A673 (cell line): ENCODE measurements around the gene DDX20.

ENCODE experiments used
- EZH2 ChIP-seq: fragments of 200-600 bp; sonication (generic); IDR thresholded peaks from 2 replicates; pipeline ENCODE4 v1.6.1; 2017; ENCODE audit warnings: borderline replicate concordance, low read depth, mild to moderate bottlenecking, mixed read lengths, antibody characterized with exemption, low read length; ENCODE audit not compliant: poor library complexity, severe bottlenecking
- TF ChIP-seq, protein P1 (sequence below): fragments of 300-800, 200-600 bp; sonication (generic); conservative IDR thresholded peaks from 2 replicates; pipeline ENCODE4 v1.5.1; 2017; ENCODE audit warnings: low read depth, mild to moderate bottlenecking, antibody characterized with exemption, low read length, moderate library complexity, mixed read lengths

GRCh38 chr1:111709986-111710385, 45.7 kb upstream of the DDX20 start:
- TF ChIP-seq, protein P1, sequence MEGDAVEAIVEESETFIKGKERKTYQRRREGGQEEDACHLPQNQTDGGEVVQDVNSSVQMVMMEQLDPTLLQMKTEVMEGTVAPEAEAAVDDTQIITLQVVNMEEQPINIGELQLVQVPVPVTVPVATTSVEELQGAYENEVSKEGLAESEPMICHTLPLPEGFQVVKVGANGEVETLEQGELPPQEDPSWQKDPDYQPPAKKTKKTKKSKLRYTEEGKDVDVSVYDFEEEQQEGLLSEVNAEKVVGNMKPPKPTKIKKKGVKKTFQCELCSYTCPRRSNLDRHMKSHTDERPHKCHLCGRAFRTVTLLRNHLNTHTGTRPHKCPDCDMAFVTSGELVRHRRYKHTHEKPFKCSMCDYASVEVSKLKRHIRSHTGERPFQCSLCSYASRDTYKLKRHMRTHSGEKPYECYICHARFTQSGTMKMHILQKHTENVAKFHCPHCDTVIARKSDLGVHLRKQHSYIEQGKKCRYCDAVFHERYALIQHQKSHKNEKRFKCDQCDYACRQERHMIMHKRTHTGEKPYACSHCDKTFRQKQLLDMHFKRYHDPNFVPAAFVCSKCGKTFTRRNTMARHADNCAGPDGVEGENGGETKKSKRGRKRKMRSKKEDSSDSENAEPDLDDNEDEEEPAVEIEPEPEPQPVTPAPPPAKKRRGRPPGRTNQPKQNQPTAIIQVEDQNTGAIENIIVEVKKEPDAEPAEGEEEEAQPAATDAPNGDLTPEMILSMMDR, result no peak
- TF ChIP-seq EZH2, result no peak
